Heart right ventricle (tissue), 16 donors: Measurements from ENCODE around the gene DEFB118. TPM values are rescaled to one million over a fixed set of nuclear protein-coding genes. Genes with fewer than 3 reads are reported as not detected.

ENCODE experiments used
- ATAC-seq, 8 donors: fragments of 200-7000 bp; cut with Tn5 transposase; one replicate each; pipeline ENCODE4 v1.9.1; 2020; ENCODE audit warnings: mild to moderate bottlenecking in 8 of 8, moderate library complexity in 8 of 8, moderate number of reproducible peaks in 1 of 8
- DNase-seq, 2 donors: peaks; one replicate each; pipeline ENCODE4 v3.0.0-alpha.2; 2020
- H3K27ac ChIP-seq, 10 donors: fragments of 200-600 bp; sonication (generic) in 2 of 10; one replicate each; pipeline versions ENCODE4 v1.5.0 to v1.8.0; 2020 to 2022; ENCODE audit warnings: mild to moderate bottlenecking in 3 of 10
- H3K27me3 ChIP-seq, 7 donors: fragments of 200-600 bp; one replicate each; pipeline ENCODE4 v1.8.0; 2021 to 2022; ENCODE audit warnings: mild to moderate bottlenecking in 2 of 7
- H3K36me3 ChIP-seq, 9 donors: fragments of 200-600 bp; sonication (generic) in 1 of 9; one replicate each; pipeline versions ENCODE4 v1.5.0 to v1.8.0; 2020 to 2022; ENCODE audit warnings: mild to moderate bottlenecking in 2 of 9
- H3K4me1 ChIP-seq, 9 donors: fragments of 200-600 bp; sonication (generic) in 1 of 9; one replicate each; pipeline versions ENCODE4 v1.5.0 to v1.8.0; 2020 to 2022; ENCODE audit warnings: mild to moderate bottlenecking in 4 of 9
- H3K4me3 ChIP-seq, 10 donors: fragments of 200-600 bp; sonication (generic) in 2 of 10; one replicate each; pipeline versions ENCODE4 v1.5.0 to v1.8.0; 2020 to 2022; ENCODE audit warnings: mild to moderate bottlenecking in 7 of 10, moderate library complexity in 2 of 10
- H3K9me3 ChIP-seq, 11 donors: fragments of 200-600 bp in 10 of 11; sonication (generic) in 2 of 11; one replicate each; pipeline versions ENCODE4 v1.5.0 to v1.8.0; 2013 to 2022; ENCODE audit warnings: mild to moderate bottlenecking in 2 of 11, control low read depth in 1 of 11, moderate library complexity in 1 of 11
- CTCF ChIP-seq, 9 donors: fragments of 200-600 bp; sonication (generic) in 2 of 9; IDR thresholded peaks; one replicate each; pipeline versions ENCODE4 v1.5.0 to v1.8.0; 2021 to 2022; ENCODE audit warnings: antibody characterized with exemption in 9 of 9, mild to moderate bottlenecking in 5 of 9, moderate library complexity in 1 of 9
- WGBS, 2 donors: extraction: QIAGEN DNeasy Blood & Tissue Kit; methylation state at CpG; one replicate each; pipeline ENCODE4 v1.1.7; 2013; ENCODE audit warnings: inconsistent platforms in 1 of 2; 5-methylcytosine and 5-hydroxymethylcytosine counted together
- intact Hi-C, 10 donors: fragments of 100-400 bp; cut with DNase I; formaldehyde crosslinking; loops; one replicate each; pipeline versions ENCODE4 v1.11.1 to v1.14.2; 2022
- polyA plus RNA-seq, 2 donors: library from polyadenylated mRNA; stranded (reverse); fragments of 200-250 nt; gene quantifications; one replicate each; pipeline ENCODE4 v1.2.3, GENCODE V29; 2013
- total RNA-seq, 10 donors: library from RNA; stranded (reverse); fragmentation: NEBNext Ultra II Directional in 3 of 10; extraction: Animal tissue kit (Norgen Biotek cat#: 25700) in 3 of 10; gene quantifications; one replicate each; pipeline versions ENCODE4 v1.2.1 to v1.2.4, GENCODE V29; 2021 to 2023
- donor health status: Arrhythmogenic right ventricular cardiomyopathy.
- donor health status: ischemic (EF 13 %, LVEDD 7.1; RV severe dilation, severe dysfunction).
- donor health status: healthy with polysubstance abuse.
- donor health status: DM: no; HTN: yes; CAD: no.
- donor health status: DM: no; HTN: no; CAD: no.
- donor health status: ischemic (EF 25% LVEDD 6.9; RV normal size, moderate dysfunction).
- donor health status: ischemic (EF 25% LVEDD 5.7; RV mildly dilated, moderate dysfunction).
- donor health status: healthy.
- donor health status: DM: yes; HTN: yes; CAD: no.
- donor health status: Ischemic cardiomyopathy.
- donor health status: ischemic (EF 35%, LVEDD 5.7; RV mildly dilated, moderate dysfunction).
- donor health status: nonischemic (EF 11% LVEDD 7.7; RV severe dilation, severe dysfunction).
- donor health status: DM: yes; HTN: yes; CAD: no.
- donor health status: PGD.
- donor health status: ischemic (EF 29% LVEDD 5.4; RV normal size, mild dysfunction).
- donor health status: nonischemic (EF 23%, LVEDD 6.1; RV moderate dilation, normal function).

Gene DEFB118
- total and polyA plus RNA-seq, 12 donors, result not detected

- Histone ChIP-seq H3K9me3 (no peaks in the 10 kb centered on the region), H3K36me3 (no peaks in the 10 kb centered on the region), H3K27me3 (peaks cover 0 to 15% (median 0%) of the 10 kb centered on the region in 7 donors), H3K4me3 (no peak within 1 kb of the TSS), H3K4me1 (no peaks in the 10 kb centered on the region), H3K27ac (no peak within 1 kb of the TSS)
- no peak for TF ChIP-seq CTCF (IDR thresholded peaks at IDR 0.05)
- intact Hi-C loops, result no loop called here
- WGBS, 2 donors, result 33 to 37% methylated on average over 1 of the region's 1 CpG
- DNase-seq, result no peak
- ATAC-seq, result no peak
Observed at GRCh38 chr20:31390490-31390889, 22.1 kb downstream of the DEFB118 start, which contains the start of gene DEFB119. DEFB119 (minus strand) TSS chr20:31390590; CDS start chr20:31390483, 107 bp downstream.

GRCh38 chr20:31392836-31393235 lies 24.4 kb downstream of the DEFB118 start:
- ATAC-seq, result no peak
- Histone ChIP-seq H3K9me3 (no peaks in the 10 kb centered on the region), H3K27ac (no peak overlapping the region), H3K4me1 (no peaks in the 10 kb centered on the region), H3K4me3 (no peak overlapping the region), H3K27me3 (peaks cover 0 to 11% (median 4%) of the 10 kb centered on the region in 7 donors), H3K36me3 (no peaks in the 10 kb centered on the region)
- intact Hi-C loops, result no loop called here
- DNase-seq, result no peak
- WGBS, 2 donors, result 63 to 70% methylated on average over 2 of the region's 2 CpGs
- no peak for TF ChIP-seq CTCF (IDR thresholded peaks at IDR 0.05)

GRCh38 chr20:31394900-31395299 lies 26.5 kb downstream of the DEFB118 start:
- no peak for TF ChIP-seq CTCF (IDR thresholded peaks at IDR 0.05)
- Histone ChIP-seq H3K4me3 (no peak overlapping the region), H3K9me3 (no peaks in the 10 kb centered on the region), H3K27me3 (peaks cover 0 to 9% (median 4%) of the 10 kb centered on the region in 7 donors), H3K4me1 (no peaks in the 10 kb centered on the region), H3K27ac (no peak overlapping the region), H3K36me3 (no peaks in the 10 kb centered on the region)
- intact Hi-C loops, result no loop called here
- WGBS, 2 donors, result 42 to 51% methylated on average over 3 of the region's 3 CpGs
- no peak for ATAC-seq
- DNase-seq, result no peak

- 41 to 45% methylated on average over 1 of the region's 1 CpG for WGBS, 2 donors
- intact Hi-C loops, result no loop called here
- no peak for ATAC-seq
Observed at GRCh38 chr20:31403886-31404285, 35.5 kb downstream of the DEFB118 start.

More at GRCh38 chr20:31403886-31404285, 35.5 kb downstream of the DEFB118 start:
- Histone ChIP-seq H3K27ac (no peak overlapping the region), H3K4me1 (no peaks in the 10 kb centered on the region), H3K9me3 (no peaks in the 10 kb centered on the region), H3K4me3 (no peak overlapping the region), H3K36me3 (no peaks in the 10 kb centered on the region), H3K27me3 (peaks cover 0 to 21% (median 3%) of the 10 kb centered on the region in 7 donors)
- no peak for TF ChIP-seq CTCF (IDR thresholded peaks at IDR 0.05)
- no peak for DNase-seq
